NCI-H1092 (cell line): ENCODE data around the gene ZSWIM7.

Experiments
- DNase-seq: peaks from one replicate; lab custom pipeline; 2025; lab: John Stamatoyannopoulos, UW

ZSWIM7 gene

GRCh38 chr17:15931394-15931793 is 68.1 kb downstream of the ZSWIM7 start:
- DNase-seq: no peak

DNA sequence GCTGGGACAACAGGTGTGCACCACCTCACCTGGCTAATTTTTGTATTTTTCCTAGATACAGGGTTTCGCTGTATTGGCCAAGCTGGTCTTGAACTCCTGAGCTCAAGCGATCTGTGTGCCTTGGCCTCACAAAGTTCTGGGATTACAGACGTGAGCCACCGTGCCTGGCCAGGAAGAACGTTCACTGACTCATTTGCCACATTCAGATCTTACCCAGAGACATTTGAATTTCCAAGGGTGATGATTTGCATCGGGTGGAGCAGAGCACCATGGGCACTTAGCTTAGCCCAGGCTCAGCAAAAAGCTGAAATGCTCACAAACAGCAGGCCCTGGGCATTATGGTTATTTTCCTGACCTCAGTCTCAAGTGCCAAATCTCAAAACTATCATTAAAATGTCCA is 69.1 kb downstream of the ZSWIM7 start:
- DNase-seq: no peak

GRCh38 chr17:15929941-15930340 is 69.6 kb downstream of the ZSWIM7 start:
- no peak for DNase-seq

- no peak for DNase-seq
Measured at GRCh38 chr17:15928286-15928785, 71.2 kb downstream of the ZSWIM7 start.
